ENCODE measurements around the gene KIF5B.

DNA sequence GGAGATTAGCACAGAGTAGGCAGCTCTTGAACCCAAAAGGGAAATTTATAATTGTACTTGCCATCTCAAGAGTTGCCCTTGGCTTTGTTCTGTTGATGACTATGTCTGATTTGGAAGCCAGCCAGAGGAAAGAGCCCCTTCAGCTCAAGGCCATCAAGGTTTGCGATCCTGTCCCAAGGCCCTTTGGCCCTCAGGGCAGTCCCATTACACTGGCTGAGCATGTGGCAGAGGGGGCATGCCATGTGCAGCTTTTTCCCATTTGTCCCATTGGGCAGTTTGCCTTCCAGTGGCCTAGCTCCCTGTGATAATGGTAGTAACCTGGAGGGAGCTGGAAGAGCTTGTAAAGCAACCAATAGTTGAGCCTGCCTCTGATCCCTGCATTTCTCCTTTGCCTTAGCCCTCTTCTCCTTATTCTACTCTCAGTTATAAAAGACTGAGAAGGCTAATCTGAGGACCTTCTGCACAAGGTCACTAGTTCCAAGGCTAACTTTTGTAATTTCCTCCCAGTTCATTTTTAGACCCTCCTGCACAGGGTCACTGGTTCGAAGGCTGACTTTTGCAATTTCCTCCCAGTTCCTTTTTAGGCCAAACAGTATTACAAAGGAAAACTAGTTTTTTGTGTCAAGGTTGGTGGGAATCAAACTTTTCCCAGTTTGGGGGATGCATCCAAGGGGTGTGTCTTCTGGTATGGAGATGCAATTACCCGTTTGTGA, 96.6 kb downstream of the KIF5B start:
- TF ChIP-seq, protein P1, sequence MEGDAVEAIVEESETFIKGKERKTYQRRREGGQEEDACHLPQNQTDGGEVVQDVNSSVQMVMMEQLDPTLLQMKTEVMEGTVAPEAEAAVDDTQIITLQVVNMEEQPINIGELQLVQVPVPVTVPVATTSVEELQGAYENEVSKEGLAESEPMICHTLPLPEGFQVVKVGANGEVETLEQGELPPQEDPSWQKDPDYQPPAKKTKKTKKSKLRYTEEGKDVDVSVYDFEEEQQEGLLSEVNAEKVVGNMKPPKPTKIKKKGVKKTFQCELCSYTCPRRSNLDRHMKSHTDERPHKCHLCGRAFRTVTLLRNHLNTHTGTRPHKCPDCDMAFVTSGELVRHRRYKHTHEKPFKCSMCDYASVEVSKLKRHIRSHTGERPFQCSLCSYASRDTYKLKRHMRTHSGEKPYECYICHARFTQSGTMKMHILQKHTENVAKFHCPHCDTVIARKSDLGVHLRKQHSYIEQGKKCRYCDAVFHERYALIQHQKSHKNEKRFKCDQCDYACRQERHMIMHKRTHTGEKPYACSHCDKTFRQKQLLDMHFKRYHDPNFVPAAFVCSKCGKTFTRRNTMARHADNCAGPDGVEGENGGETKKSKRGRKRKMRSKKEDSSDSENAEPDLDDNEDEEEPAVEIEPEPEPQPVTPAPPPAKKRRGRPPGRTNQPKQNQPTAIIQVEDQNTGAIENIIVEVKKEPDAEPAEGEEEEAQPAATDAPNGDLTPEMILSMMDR (IDR thresholded peaks at IDR 0.05): no peak
- no peak for TF ChIP-seq POLR2A (IDR thresholded peaks at IDR 0.05)

Data from thyroid gland (tissue), 4 donors.